ENCODE results near the gene MTUS2.

MTUS2 gene

DNA sequence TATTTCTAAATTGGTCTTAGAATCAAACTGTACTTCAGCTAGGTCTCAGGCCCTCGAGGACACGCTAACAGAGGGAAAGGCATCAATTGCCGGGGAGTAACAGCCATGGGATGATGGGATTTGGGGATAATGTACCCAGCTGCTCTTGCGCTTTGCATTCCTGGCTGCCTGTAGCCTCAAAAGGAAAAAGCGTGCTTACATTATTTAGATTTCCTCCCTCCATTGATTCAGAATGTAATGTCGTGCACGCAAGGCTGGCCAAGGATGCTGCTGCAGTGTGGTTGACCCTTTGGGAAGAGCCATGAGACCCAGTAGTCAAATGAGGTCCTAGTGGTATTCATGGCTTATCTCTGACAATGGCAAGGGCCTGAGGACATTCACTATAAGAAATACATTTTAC is 680.2 kb downstream of the MTUS2 start:
- POLR2A ChIA-PET, result no interaction called here
- no peak for DNase-seq (ENCODE audit: extremely low spot score)
- CTCF ChIA-PET, result interaction anchor here (1.2 to 1.3 kb wide), 2 partner anchors 207 to 614 kb away, joined by 4 to 5 read pairs; no protein-coding TSS in a partner anchor
- TF ChIP-seq, protein P1, sequence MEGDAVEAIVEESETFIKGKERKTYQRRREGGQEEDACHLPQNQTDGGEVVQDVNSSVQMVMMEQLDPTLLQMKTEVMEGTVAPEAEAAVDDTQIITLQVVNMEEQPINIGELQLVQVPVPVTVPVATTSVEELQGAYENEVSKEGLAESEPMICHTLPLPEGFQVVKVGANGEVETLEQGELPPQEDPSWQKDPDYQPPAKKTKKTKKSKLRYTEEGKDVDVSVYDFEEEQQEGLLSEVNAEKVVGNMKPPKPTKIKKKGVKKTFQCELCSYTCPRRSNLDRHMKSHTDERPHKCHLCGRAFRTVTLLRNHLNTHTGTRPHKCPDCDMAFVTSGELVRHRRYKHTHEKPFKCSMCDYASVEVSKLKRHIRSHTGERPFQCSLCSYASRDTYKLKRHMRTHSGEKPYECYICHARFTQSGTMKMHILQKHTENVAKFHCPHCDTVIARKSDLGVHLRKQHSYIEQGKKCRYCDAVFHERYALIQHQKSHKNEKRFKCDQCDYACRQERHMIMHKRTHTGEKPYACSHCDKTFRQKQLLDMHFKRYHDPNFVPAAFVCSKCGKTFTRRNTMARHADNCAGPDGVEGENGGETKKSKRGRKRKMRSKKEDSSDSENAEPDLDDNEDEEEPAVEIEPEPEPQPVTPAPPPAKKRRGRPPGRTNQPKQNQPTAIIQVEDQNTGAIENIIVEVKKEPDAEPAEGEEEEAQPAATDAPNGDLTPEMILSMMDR (IDR thresholded peaks at IDR 0.05; ENCODE audit: control extremely low read depth, extremely low read depth, low read depth, missing control alignments), result no peak

DNA sequence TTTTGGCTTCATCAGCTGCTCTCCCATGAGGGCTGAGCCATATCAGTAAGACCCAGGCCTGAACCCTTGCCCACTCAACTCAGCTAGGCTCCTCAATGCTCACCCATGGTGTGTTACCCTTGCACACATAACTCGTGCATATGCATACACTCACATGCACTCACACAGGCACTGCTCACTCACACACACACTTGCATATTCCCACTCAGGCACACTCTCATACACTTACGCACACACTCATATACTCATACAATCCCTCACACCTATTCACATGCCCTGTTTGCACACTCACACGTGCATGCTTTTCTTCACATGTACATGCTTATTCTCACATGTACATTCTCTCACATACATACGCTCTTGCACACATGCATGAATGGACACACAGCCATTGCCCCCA is 681.5 kb downstream of the MTUS2 start:
- CTCF ChIA-PET, result interaction anchor here (1.0 to 1.3 kb wide), 2 partner anchors 611 to 613 kb away, joined by 4 read pairs; no protein-coding TSS in a partner anchor
- DNase-seq (ENCODE audit: extremely low spot score), result no peak
- TF ChIP-seq, protein P1 (IDR thresholded peaks at IDR 0.05; ENCODE audit: control extremely low read depth, extremely low read depth, low read depth, missing control alignments), result no peak
- POLR2A ChIA-PET, result no interaction called here

DNA sequence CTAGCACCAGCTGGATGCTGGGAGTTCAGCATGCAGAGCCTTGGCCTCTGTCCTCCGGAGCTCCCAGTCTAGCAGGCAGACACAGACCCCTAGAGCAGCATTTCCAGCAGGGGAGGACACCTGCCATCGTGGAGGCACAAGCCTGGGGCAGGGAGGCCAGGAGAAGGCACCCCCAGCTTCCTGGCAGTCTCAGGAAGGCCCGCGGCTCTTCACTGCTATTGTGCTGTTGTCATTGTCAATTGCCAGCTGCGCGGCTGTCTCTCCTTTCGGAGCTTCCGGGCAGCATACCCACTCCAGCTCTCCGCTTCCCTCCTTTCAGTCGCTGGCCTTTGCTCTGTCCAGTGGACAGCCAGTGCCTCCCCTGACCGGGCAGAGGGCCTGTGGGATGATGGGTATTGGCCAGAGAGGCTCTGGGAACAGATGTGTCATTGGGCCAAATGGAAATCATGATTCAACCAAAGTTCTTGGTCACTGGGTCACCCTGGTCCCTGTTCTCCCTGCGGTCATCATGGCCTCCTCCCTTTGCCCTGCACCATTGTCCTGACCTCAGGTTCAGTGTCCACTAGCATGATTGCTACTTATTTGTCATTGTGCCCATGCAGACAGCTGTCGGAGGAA is 682.4 kb downstream of the MTUS2 start:
- TF ChIP-seq, protein P1 (IDR thresholded peaks at IDR 0.05; ENCODE audit: control extremely low read depth, extremely low read depth, low read depth, missing control alignments), result no peak
- POLR2A ChIA-PET, result no interaction called here
- CTCF ChIA-PET, result interaction anchor here (0.8 to 9.3 kb wide), 5 partner anchors 11 to 612 kb away, joined by 3 to 115 read pairs (median 4); no protein-coding TSS in a partner anchor
- DNase-seq (ENCODE audit: extremely low spot score), result no peak

DNA sequence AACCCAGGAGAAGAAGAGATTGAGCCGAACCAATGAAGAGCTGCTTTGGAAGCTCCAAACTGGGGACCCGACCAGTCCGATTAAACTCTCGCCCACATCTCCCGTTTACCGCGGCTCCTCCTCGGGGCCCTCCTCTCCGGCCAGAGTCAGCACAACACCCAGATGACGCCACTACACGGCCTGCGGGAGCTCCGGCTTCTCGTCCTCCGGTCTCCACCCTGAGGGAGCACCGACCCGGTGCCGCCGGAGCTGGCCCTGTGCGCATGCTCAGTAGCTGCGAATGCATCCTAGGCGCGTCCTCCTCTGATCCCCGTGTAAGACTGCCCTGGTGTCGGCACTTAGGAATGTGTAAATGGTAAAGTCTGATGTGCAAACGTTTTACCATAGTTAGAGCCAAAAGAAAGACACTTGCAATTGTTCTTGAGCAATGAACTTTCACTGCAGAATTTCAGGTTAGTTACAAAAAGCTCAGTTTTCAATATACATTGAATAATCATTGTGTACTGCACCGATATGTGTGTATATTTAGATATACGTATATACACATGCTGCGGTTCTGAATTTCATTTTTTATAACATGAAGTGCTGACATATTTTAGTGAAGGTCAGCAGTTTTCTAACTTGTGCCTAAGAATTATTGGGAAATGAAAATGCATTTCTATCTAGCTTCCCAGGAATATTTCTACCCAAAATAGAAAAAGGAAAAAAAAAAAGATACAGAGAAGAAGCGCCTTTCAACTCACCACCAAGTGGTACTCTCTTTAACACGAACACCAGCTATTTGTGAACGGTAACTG is 683.1 kb downstream of the MTUS2 start:
- DNase-seq (ENCODE audit: extremely low spot score), result no peak
- ChIA-PET POLR2A (no interaction called here), CTCF (interaction anchor here (0.8 to 9.3 kb wide), 7 partner anchors 10 to 611 kb away, joined by 3 to 115 read pairs (median 4); no protein-coding TSS in a partner anchor)
- TF ChIP-seq, protein P1 (IDR thresholded peaks at IDR 0.05; ENCODE audit: control extremely low read depth, extremely low read depth, low read depth, missing control alignments), result no peak

DNA sequence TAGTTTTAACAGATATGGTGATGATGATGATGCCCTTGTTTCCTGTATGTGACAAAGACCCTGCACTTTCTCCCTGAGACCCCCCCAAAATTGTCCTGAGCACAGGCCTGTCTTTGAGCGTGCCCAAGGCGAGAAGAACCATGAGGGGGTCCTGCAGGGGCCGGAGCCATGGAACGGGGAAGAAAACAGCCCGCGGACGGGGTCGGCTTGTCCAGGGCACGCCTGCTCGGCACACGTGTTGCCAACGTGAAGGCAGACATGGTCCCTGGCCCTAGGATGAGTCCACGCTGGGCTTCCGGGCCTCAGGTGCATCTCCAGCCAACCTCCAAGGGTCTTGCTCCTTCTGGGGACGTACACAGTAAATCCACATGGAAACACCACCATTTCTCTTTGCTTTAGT is 684.6 kb downstream of the MTUS2 start:
- TF ChIP-seq, protein P1 (IDR thresholded peaks at IDR 0.05; ENCODE audit: control extremely low read depth, extremely low read depth, low read depth, missing control alignments), result no peak
- POLR2A ChIA-PET, result no interaction called here
- CTCF ChIA-PET, result interaction anchor here (8.5 to 9.3 kb wide), 2 partner anchors 203 to 609 kb away, joined by 112 to 115 read pairs; no protein-coding TSS in a partner anchor
- no peak for DNase-seq (ENCODE audit: extremely low spot score)

DNA sequence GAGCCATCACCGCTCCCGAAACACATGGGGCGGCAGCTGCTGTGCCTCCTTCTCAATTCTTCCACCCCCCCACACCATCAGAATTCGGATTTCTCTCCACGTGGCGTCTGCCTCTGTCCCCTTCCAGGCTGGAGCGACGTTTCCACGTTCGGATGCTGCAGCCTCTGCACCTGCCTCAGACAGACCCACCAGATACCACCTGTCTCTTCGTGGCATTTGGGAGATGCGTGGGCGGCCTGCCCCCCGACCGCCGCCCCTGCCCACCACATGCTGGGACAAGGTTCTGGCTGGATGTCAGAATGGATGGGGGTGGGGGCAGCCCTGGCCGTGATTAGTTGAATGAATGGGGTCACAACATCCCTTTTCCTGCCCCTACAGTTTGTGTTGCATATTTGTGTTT is 685.4 kb downstream of the MTUS2 start:
- DNase-seq (ENCODE audit: extremely low spot score), result no peak
- CTCF ChIA-PET, result interaction anchor here (4.6 to 9.3 kb wide), 3 partner anchors 9 to 609 kb away, joined by 51 to 115 read pairs (median 112); no protein-coding TSS in a partner anchor
- TF ChIP-seq, protein P1 (IDR thresholded peaks at IDR 0.05; ENCODE audit: control extremely low read depth, extremely low read depth, low read depth, missing control alignments), result no peak
- POLR2A ChIA-PET, result no interaction called here

Measured in GM10248 (cell line).